NB4 (cell line): ENCODE data around the gene SLAMF7.

Source experiments
- POLR2A ChIP-seq: IDR thresholded peaks from 2 replicates; pipeline ENCODE4 v1.6.1; 2011; ENCODE audit warnings: mild to moderate bottlenecking; ENCODE audit not compliant: insufficient read length; ENCODE audit errors: extremely low read depth
- TF ChIP-seq, protein P1 (sequence below): IDR thresholded peaks from one replicate; pipeline ENCODE4 v1.5.1; 2012; ENCODE audit warnings: low read depth, low read length

DNA sequence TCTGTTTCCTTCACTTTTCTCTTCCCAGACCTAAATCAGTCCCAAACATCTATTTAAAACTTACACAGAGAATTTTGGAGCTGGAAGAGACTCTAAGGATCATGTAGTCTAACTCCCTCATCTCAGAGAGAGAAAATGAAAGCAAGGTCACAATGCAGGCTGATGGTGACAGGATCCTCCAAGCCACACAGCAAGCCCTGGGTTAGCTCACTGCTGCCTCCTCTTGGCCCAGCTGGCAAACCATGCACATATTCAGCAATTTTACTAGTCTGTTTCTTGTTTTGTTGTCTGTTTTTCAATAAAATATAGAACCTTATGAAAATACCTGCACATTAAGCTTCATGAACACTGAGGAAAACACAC, 29.2 kb downstream of the SLAMF7 start:
- TF ChIP-seq, protein P1, sequence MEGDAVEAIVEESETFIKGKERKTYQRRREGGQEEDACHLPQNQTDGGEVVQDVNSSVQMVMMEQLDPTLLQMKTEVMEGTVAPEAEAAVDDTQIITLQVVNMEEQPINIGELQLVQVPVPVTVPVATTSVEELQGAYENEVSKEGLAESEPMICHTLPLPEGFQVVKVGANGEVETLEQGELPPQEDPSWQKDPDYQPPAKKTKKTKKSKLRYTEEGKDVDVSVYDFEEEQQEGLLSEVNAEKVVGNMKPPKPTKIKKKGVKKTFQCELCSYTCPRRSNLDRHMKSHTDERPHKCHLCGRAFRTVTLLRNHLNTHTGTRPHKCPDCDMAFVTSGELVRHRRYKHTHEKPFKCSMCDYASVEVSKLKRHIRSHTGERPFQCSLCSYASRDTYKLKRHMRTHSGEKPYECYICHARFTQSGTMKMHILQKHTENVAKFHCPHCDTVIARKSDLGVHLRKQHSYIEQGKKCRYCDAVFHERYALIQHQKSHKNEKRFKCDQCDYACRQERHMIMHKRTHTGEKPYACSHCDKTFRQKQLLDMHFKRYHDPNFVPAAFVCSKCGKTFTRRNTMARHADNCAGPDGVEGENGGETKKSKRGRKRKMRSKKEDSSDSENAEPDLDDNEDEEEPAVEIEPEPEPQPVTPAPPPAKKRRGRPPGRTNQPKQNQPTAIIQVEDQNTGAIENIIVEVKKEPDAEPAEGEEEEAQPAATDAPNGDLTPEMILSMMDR: peak; percentile 58
- no peak for TF ChIP-seq POLR2A
